Upper lobe of left lung (tissue), 6 donors: ENCODE results near the gene ILKAP. TPM values are rescaled to one million over a fixed set of nuclear protein-coding genes. Genes with fewer than 3 reads are reported as not detected.

ENCODE experiments used
- ATAC-seq, 2 donors: fragments of 200-7000 bp; cut with Tn5 transposase; one replicate each; pipeline ENCODE4 v1.9.1; 2022; ENCODE audit warnings: mild to moderate bottlenecking in 2 of 2, moderate library complexity in 2 of 2; ENCODE audit not compliant: low FRiP score in 2 of 2
- DNase-seq, 2 donors: peaks; one replicate each; pipeline ENCODE4 v3.0.0-alpha.2; 2019 to 2020
- H3K27ac ChIP-seq, 4 donors: fragments of 200-600 bp; sonication (generic); one replicate each; pipeline ENCODE4 v1.5.1; 2016 to 2019
- H3K27me3 ChIP-seq, 4 donors: fragments of 200-600 bp; sonication (generic); one replicate each; pipeline ENCODE4 v1.5.1; 2017 to 2019
- H3K36me3 ChIP-seq, 4 donors: fragments of 200-600 bp; sonication (generic); one replicate each; pipeline ENCODE4 v1.5.1; 2016 to 2019
- H3K4me1 ChIP-seq, 4 donors: fragments of 200-600 bp; sonication (generic); one replicate each; pipeline ENCODE4 v1.5.1; 2018 to 2019
- H3K4me3 ChIP-seq, 4 donors: fragments of 200-600 bp; sonication (generic); one replicate each; pipeline ENCODE4 v1.5.1; 2017 to 2019; ENCODE audit warnings: mild to moderate bottlenecking in 2 of 4, moderate library complexity in 1 of 4
- H3K9me3 ChIP-seq, 4 donors: fragments of 200-600 bp; sonication (generic); one replicate each; pipeline ENCODE4 v1.5.1; 2018 to 2019
- EP300 ChIP-seq, 4 donors: sonication (generic); formaldehyde crosslinking; IDR thresholded peaks; one replicate each; pipeline ENCODE4 v1.5.1; 2017; ENCODE audit warnings: antibody characterized with exemption in 4 of 4, control low read depth in 2 of 4
- POLR2A ChIP-seq, 4 donors: fragments of 450-650 bp; IDR thresholded peaks; one replicate each; pipeline ENCODE4 v1.5.1; 2016 to 2017; ENCODE audit warnings: antibody characterized with exemption in 4 of 4, mild to moderate bottlenecking in 2 of 4
- POLR2AphosphoS5 ChIP-seq, 2 donors: sonication (generic); formaldehyde crosslinking; IDR thresholded peaks; one replicate each; pipeline ENCODE4 v1.5.1; 2017; ENCODE audit warnings: antibody characterized with exemption in 2 of 2
- WGBS, 2 donors: methylation state at CpG; one replicate each; pipeline ENCODE4 v1.1.5; 2017 to 2018; 5-methylcytosine and 5-hydroxymethylcytosine counted together
- total RNA-seq, 6 donors: library from RNA; depleted of rRNA in 4 of 6; stranded (reverse); fragments of >200 nt in 4 of 6; gene quantifications; one replicate each; pipeline versions ENCODE4 v1.1.0 to v1.2.1, GENCODE V29; 2016 to 2021
- TF ChIP-seq, protein P1 (sequence below), 6 experiments: fragments of 450-650 bp in 4 of 6; fragments of 200-600 bp in 2 of 6; sonication (generic) in 2 of 6; IDR thresholded peaks; one replicate each; pipeline ENCODE4 v1.5.1; 2016 to 2019; ENCODE audit warnings: antibody characterized with exemption in 6 of 6
- donor health status: DM: no; HTN: no; CAD: no; lungs with moderate emphysema.
- donor health status: DM: no; HTN: yes; CAD: no; lungs with severe emphysema.

ILKAP gene
- total RNA-seq, 6 donors from 2014 or later = 35.2 to 67.1 (median 40.7) TPM

DNA sequence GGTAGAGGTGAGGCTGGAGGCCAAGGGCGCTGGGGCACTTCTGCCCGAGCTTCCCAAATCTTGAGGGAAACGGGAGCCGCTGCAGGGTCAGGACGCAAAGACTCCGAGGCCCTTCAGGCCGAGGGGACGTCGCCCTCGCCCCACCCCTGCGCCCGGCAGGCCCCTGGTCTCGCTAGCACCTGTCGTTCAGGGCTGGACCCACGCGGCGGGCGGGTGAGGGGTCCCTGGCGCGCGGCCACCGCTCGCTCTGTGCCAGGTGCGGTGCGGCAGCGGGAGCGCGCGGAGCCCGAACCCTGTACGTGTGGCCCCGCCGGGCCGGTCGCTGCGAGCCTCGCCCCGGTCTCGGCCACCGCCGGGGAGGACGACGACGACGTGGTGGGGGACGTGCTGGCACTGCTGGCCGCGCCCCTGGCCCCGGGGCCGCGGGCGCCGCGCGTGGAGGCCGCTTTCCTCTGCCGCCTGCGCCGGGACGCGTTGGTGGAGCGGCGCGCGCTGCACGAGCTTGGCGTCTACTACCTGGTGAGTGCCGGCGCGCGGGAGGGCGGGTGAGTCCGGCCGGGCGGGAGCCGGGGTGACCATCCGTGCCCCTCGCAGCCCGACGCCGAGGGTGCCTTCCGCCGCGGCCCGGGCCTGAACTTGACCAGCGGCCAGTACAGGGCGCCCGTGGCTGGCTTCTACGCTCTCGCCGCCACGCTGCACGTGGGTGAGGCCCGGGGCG, 39.9 kb downstream of the ILKAP start:
- peaks cover 0 to 16% (median 10%) of the 10 kb centered on the region in 4 donors for H3K36me3 ChIP-seq
- TF ChIP-seq POLR2A (IDR thresholded peaks at IDR 0.05) (no peak), POLR2AphosphoS5 (IDR thresholded peaks at IDR 0.05) (no peak)
- TF ChIP-seq, protein P1, sequence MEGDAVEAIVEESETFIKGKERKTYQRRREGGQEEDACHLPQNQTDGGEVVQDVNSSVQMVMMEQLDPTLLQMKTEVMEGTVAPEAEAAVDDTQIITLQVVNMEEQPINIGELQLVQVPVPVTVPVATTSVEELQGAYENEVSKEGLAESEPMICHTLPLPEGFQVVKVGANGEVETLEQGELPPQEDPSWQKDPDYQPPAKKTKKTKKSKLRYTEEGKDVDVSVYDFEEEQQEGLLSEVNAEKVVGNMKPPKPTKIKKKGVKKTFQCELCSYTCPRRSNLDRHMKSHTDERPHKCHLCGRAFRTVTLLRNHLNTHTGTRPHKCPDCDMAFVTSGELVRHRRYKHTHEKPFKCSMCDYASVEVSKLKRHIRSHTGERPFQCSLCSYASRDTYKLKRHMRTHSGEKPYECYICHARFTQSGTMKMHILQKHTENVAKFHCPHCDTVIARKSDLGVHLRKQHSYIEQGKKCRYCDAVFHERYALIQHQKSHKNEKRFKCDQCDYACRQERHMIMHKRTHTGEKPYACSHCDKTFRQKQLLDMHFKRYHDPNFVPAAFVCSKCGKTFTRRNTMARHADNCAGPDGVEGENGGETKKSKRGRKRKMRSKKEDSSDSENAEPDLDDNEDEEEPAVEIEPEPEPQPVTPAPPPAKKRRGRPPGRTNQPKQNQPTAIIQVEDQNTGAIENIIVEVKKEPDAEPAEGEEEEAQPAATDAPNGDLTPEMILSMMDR (IDR thresholded peaks at IDR 0.05) = no peak
- H3K4me1 ChIP-seq = peaks cover 13 to 39% (median 18%) of the 10 kb centered on the region in 4 donors
- H3K4me3 ChIP-seq = peak overlapping the region in 3 of 4 donors; percentile 8 to 23 (median 16)
- DNase-seq = peak in 1 of 2 donors; percentile 87
- ATAC-seq = no peak
- H3K9me3 ChIP-seq = no peaks in the 10 kb centered on the region
- H3K27ac ChIP-seq = no peak overlapping the region
- peaks cover 0 to 34% (median 13%) of the 10 kb centered on the region in 4 donors for H3K27me3 ChIP-seq
- WGBS, 2 donors = 7 to 14% methylated on average over 16 to 17 of the region's 95 CpGs

DNA sequence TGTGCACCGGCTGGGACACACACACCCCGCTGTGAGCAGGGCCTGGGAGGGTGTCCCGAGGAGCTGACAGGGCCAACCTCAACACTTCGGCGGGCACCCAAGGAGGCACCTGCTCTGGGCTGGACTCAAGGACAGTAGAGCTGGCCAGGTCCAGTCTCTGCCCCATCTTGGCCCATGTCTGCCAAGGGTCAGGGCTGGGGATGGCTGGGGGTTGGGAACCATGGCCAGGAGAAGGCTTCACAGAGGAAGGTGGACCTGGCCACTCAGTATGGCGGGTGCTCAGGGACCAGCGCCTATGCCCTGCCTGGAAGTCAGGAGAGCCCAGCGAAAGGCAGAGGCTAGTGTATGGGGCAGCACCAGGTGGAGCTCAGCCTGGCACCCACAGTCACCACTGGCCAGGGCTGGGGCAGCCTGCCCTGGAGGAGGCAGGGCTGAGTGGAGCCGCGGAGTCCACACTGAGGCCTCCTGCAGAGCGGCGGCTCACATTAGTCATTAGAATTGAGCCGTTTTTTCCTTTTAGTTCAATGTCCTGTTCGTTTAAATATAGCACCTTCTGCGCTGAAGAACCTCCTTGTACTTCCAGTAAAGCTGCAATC, 40.6 kb downstream of the ILKAP start:
- 63 to 70% methylated on average over 12 to 14 of the region's 15 CpGs for WGBS, 2 donors
- ATAC-seq = no peak
- no peaks in the 10 kb centered on the region for H3K9me3 ChIP-seq
- H3K27me3 ChIP-seq = peaks cover 0 to 39% (median 15%) of the 10 kb centered on the region in 4 donors
- peak in 1 of 2 donors; percentile 70 for DNase-seq
- peaks cover 20 to 41% (median 23%) of the 10 kb centered on the region in 4 donors for H3K4me1 ChIP-seq
- H3K4me3 ChIP-seq = no peak overlapping the region
- no peak for TF ChIP-seq POLR2AphosphoS5 (IDR thresholded peaks at IDR 0.05)
- TF ChIP-seq POLR2A (IDR thresholded peaks at IDR 0.05) = no peak
- TF ChIP-seq EP300 (IDR thresholded peaks at IDR 0.05) = no peak
- TF ChIP-seq, protein P1 (IDR thresholded peaks at IDR 0.05) = no peak
- H3K27ac ChIP-seq = no peak overlapping the region
- peaks cover 0 to 10% (median 3%) of the 10 kb centered on the region in 4 donors for H3K36me3 ChIP-seq

DNA sequence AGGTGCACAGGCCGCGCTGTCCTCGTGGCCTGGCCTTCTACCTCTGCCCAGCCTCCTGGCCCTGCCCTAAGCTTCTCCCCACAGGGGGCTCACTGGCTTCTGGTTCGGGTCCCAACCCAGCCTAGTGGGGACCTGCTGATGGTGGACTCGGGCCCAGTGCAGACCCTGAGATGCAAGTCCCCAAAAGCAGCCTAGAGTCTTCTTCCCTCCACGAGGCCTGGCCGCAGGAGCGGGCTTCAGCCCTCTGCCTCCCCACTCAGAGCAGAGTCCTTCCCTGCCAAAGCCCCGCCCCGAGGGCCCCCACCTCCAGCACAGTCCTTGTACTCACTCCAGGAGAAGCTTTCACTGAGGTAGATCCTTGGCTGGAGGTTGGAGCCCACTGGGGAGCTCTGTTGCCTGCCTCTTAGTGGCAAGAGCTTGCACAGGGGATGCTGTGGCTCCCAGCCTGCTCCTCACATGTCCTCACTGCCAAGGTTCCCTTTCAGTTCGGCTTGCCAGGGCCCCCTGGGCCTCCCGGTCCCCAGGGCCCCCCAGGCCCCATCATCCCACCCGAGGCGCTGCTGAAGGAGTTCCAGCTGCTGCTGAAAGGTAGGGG, 41.1 kb downstream of the ILKAP start:
- DNase-seq = peak in 1 of 2 donors; percentile 69
- H3K4me1 ChIP-seq = peaks cover 20 to 41% (median 23%) of the 10 kb centered on the region in 4 donors

DNA sequence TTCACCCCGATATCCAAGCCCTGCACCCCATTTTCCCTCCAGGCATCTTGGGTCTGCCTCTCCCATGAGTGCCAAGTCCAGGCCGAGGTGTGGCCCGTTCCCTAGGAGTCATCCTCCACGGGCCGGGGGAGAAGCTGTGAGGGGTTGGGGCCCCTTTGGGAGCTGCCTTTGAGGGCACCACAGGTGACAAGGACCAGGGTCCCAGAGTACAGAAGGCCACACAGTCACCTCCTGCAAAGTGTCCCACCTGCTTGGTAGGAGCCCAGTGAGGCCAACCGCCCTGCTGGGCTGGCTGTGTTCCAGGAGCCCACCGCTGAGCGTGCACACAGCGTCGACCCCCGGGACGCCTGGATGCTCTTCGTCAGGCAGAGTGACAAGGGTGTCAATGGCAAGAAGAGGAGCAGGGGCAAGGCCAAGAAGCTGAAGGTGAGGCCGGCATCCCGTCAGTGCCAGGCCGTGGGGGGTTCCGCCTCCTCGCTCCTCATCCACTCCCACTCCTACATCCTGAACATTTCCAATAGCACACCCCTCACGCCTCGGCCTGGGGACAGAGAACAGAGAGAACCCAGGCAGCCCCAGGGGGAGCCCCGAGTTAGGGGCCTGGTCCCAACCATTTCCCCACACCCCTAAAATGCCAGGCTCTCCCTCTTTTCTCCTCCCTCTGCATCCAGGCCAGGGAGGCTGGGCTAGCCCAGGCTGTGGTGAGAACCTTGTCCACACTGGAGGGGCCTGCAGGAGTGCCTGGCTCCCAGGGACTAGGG, 42.0 kb downstream of the ILKAP start:
- H3K4me1 ChIP-seq = peaks cover 20 to 41% (median 23%) of the 10 kb centered on the region in 4 donors
- peak in 1 of 2 donors; percentile 61 for DNase-seq
- H3K27me3 ChIP-seq = peaks cover 0 to 39% (median 15%) of the 10 kb centered on the region in 4 donors

More for the DNA sequence above, 41.1 kb downstream of the ILKAP start:
- Histone ChIP-seq H3K27ac (no peak overlapping the region), H3K36me3 (peaks cover 0 to 4% (median 0%) of the 10 kb centered on the region in 4 donors), H3K9me3 (no peaks in the 10 kb centered on the region), H3K4me3 (no peak overlapping the region), H3K27me3 (peaks cover 0 to 39% (median 15%) of the 10 kb centered on the region in 4 donors)
- no peak for ATAC-seq
- 85 to 92% methylated on average over 7 to 9 of the region's 14 CpGs for WGBS, 2 donors
- TF ChIP-seq POLR2AphosphoS5 (IDR thresholded peaks at IDR 0.05) = no peak
- TF ChIP-seq EP300 (IDR thresholded peaks at IDR 0.05) = no peak
- TF ChIP-seq POLR2A (IDR thresholded peaks at IDR 0.05) = no peak
- TF ChIP-seq, protein P1 (IDR thresholded peaks at IDR 0.05) = no peak

More for the DNA sequence above, 42.0 kb downstream of the ILKAP start:
- Histone ChIP-seq H3K36me3 (no peaks in the 10 kb centered on the region), H3K4me3 (no peak overlapping the region), H3K9me3 (no peaks in the 10 kb centered on the region), H3K27ac (no peak overlapping the region)
- 93% methylated on average over 15 to 19 of the region's 21 CpGs for WGBS, 2 donors
- ATAC-seq = no peak
- TF ChIP-seq EP300 (IDR thresholded peaks at IDR 0.05) = no peak
- no peak for TF ChIP-seq POLR2AphosphoS5 (IDR thresholded peaks at IDR 0.05)
